Right lobe of liver (tissue), 6 donors: ENCODE results near the gene ANKLE2. TPM values are rescaled to one million over a fixed set of nuclear protein-coding genes. Genes with fewer than 3 reads are reported as not detected.
A peak's percentile ranks its signal among the peaks of the same experiment; 100 is the strongest.

Experiments used
- ATAC-seq, 4 donors: fragments of 200-7000 bp; cut with Tn5 transposase; one replicate each; pipeline ENCODE4 v1.9.1; 2020; ENCODE audit warnings: mild to moderate bottlenecking in 4 of 4, moderate library complexity in 4 of 4
- DNase-seq, 3 donors: peaks; one replicate each; pipeline ENCODE4 v3.0.0-alpha.2; 2020
- H3K27ac ChIP-seq, 3 donors: fragments of 200-600 bp; one replicate each; pipeline ENCODE4 v1.8.0; 2022
- H3K27me3 ChIP-seq, 2 donors: fragments of 200-600 bp; one replicate each; pipeline ENCODE4 v1.8.0; 2022
- H3K36me3 ChIP-seq, 4 donors: fragments of 200-600 bp; sonication (generic) in 1 of 4; one replicate each; pipeline versions ENCODE4 v1.5.1 to v1.8.0; 2017 to 2022; ENCODE audit warnings: control low read depth in 1 of 4
- H3K4me1 ChIP-seq, 4 donors: fragments of 200-600 bp; sonication (generic) in 1 of 4; one replicate each; pipeline versions ENCODE4 v1.5.1 to v1.8.0; 2017 to 2022; ENCODE audit warnings: control low read depth in 1 of 4
- H3K4me3 ChIP-seq, 3 donors: fragments of 200-600 bp; one replicate each; pipeline ENCODE4 v1.8.0; 2022
- H3K9me3 ChIP-seq, 4 donors: fragments of 200-600 bp; sonication (generic) in 1 of 4; one replicate each; pipeline versions ENCODE4 v1.5.1 to v1.8.0; 2017 to 2022; ENCODE audit warnings: control low read depth in 1 of 4
- CTCF ChIP-seq, 4 donors: fragments of 200-600 bp in 3 of 4; fragments of 450-650 bp in 1 of 4; IDR thresholded peaks; one replicate each; pipeline versions ENCODE4 v1.5.1 to v1.8.0; 2016 to 2022; ENCODE audit warnings: antibody characterized with exemption in 4 of 4, mild to moderate bottlenecking in 2 of 4
- POLR2A ChIP-seq: fragments of 450-650 bp; IDR thresholded peaks from one replicate; pipeline ENCODE4 v1.6.1; 2017; ENCODE audit warnings: antibody characterized with exemption, mild to moderate bottlenecking
- WGBS: methylation state at CpG from one replicate; pipeline ENCODE4 v1.1.6; 2018; ENCODE audit warnings: low coverage, low lambda C conversion rate; ENCODE audit not compliant: insufficient coverage; ENCODE audit errors: missing lambda C conversion rate; 5-methylcytosine and 5-hydroxymethylcytosine counted together
- intact Hi-C, 2 donors: fragments of 100-400 bp; cut with DNase I; formaldehyde crosslinking; loops; one replicate each; pipeline versions ENCODE4 v1.11.2 to v1.14.1; 2022
- total RNA-seq, 6 experiments: library from RNA; depleted of rRNA in 2 of 6; stranded (reverse); fragments of >200 nt in 2 of 6; fragmentation: NEBNext Ultra II Directional in 3 of 6; extraction: Animal tissue kit (Norgen Biotek cat#: 25700) in 3 of 6; gene quantifications; one replicate each; pipeline versions ENCODE4 v1.1.0 to v1.2.4, GENCODE V29; 2016 to 2023
- donor health status: DM: no; HTN: yes; CAD: no.
- donor health status: DM: no; HTN: no; CAD: no.
- donor health status: DM: no; HTN: no; CAD: no.
- donor health status: DM: no; HTN: yes; CAD: no.
- donor health status: DM: no; HTN: yes; CAD: no.

Gene ANKLE2
- total RNA-seq, 6 experiments from 2014 or later: 13.9 to 25.1 (median 15.7) TPM

DNA sequence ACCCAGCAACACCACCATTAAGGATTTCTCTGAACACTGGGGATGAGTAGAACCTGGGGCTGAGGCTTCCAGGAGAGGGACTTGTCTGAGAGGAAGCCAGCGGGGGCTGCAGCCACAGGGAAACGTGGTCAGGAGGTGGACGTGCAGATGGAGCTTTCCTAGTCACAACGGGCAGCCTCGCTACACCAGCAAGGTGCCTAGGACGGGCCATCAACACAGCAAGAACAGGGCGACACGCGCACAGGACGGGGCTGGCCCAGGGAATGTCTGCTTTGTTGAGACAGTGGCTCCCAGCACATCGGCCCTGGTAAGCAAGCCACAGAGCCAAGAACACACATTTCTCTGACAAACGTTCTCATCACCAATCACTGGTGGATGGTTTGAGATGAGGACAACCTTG lies 25.3 kb downstream of the ANKLE2 start:
- 97% methylated on average over 6 of the region's 12 CpGs for WGBS
- peaks cover 0 to 70% (median 43%) of the 10 kb centered on the region in 4 donors for H3K36me3 ChIP-seq
- intact Hi-C loops: no loop called here

GRCh38 chr12:132735496-132735895 lies 26.1 kb downstream of the ANKLE2 start:
- 92% methylated on average over 10 of the region's 20 CpGs for WGBS
- no peak overlapping the region for H3K4me3 ChIP-seq
- H3K27ac ChIP-seq: no peak overlapping the region
- no peaks in the 10 kb centered on the region for H3K4me1 ChIP-seq
- intact Hi-C loops: no loop called here
- no peaks in the 10 kb centered on the region for H3K9me3 ChIP-seq
- TF ChIP-seq POLR2A (no peak), CTCF (IDR thresholded peaks at IDR 0.05) (no peak)
- DNase-seq (no peak), ATAC-seq (no peak)
- peaks cover 0 to 61% (median 37%) of the 10 kb centered on the region in 4 donors for H3K36me3 ChIP-seq
- no peaks in the 10 kb centered on the region for H3K27me3 ChIP-seq

More for the DNA sequence above, 25.3 kb downstream of the ANKLE2 start:
- no peaks in the 10 kb centered on the region for H3K27me3 ChIP-seq
- H3K27ac ChIP-seq: no peak overlapping the region
- ATAC-seq (peak in 1 of 4 donors; percentile 12), DNase-seq (no peak)
- H3K9me3 ChIP-seq: no peaks in the 10 kb centered on the region
- no peak overlapping the region for H3K4me3 ChIP-seq
- H3K4me1 ChIP-seq: no peaks in the 10 kb centered on the region
- TF ChIP-seq POLR2A (no peak), CTCF (IDR thresholded peaks at IDR 0.05) (no peak)

DNA sequence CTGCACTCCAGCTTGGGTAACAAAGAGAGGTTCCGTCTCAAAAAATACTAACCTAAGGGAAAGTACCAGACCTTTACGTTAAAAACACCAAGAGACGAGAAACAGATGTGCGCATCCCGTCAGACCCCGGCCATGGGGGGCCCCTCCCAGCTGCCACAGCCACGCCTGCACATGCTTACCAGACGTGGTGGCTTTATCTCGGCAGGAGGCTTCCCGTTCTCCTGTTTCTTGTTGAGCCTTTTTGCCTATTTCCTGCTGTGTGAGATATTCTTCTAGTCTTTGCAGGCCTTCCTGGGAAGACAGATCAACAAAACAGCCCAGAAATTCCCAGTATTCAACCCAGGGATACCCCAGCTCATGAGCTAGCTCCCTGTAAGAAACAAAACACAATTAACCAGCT lies 27.4 kb downstream of the ANKLE2 start:
- TF ChIP-seq POLR2A (no peak), CTCF (IDR thresholded peaks at IDR 0.05) (no peak)
- H3K27me3 ChIP-seq: no peaks in the 10 kb centered on the region
- 87% methylated on average over 3 of the region's 10 CpGs for WGBS
- no peak overlapping the region for H3K27ac ChIP-seq
- no peak for DNase-seq
- no peak overlapping the region for H3K4me3 ChIP-seq
- ATAC-seq: peak in 1 of 4 donors; percentile 25
- H3K4me1 ChIP-seq: no peaks in the 10 kb centered on the region
- intact Hi-C loops: no loop called here
- no peaks in the 10 kb centered on the region for H3K9me3 ChIP-seq
- H3K36me3 ChIP-seq: peaks cover 0 to 48% (median 28%) of the 10 kb centered on the region in 4 donors

DNA sequence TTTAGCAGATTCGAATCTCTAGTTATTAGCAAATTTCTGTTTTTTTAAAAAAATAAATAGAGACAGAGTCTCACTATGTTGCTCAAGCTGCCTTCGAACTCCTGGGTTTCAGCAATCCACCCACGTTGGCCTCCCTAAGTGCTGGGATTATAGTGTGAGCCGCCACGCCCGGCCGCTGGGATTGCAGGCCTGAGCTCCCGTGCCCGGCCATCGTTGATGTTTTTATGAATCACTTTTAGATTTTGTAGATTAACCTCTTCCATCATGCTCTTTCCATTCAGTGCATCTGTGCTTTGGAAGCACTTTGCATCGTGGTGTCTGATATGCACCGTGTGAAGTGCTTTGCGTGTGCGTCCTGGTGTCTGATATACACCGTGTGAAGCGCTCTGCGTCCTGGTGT lies 30.1 kb downstream of the ANKLE2 start:
- no peak for TF ChIP-seq CTCF (IDR thresholded peaks at IDR 0.05)
- no peak for DNase-seq
- ATAC-seq: no peak
- no peaks in the 10 kb centered on the region for H3K9me3 ChIP-seq
- peaks cover 0 to 50% (median 30%) of the 10 kb centered on the region in 4 donors for H3K36me3 ChIP-seq
- no peak overlapping the region for H3K4me3 ChIP-seq
- intact Hi-C loops: no loop called here
- no peaks in the 10 kb centered on the region for H3K4me1 ChIP-seq
- no peaks in the 10 kb centered on the region for H3K27me3 ChIP-seq
- H3K27ac ChIP-seq: no peak overlapping the region
- WGBS: 90% methylated on average over 17 of the region's 17 CpGs

DNA sequence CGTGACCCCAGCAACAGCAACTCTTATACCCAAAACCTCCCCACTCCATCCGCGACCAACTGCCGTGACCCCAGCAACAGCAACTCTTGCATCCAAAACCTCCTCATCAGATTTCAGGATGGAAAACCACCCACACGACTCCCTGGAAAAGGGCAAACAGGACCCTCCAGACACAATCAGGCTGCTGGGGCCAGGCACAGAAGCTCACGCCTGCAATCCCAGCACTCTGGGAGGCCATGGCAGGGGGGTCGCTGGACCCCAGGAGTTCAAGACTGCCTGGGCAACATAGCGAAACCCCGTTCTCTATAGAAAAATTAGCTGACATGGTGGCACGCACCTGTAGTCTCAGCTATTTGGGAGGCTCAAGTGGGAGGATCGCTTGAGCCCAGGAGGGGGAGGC lies 31.3 kb downstream of the ANKLE2 start:
- intact Hi-C loops: no loop called here
- H3K4me1 ChIP-seq: no peaks in the 10 kb centered on the region
- peaks cover 0 to 53% (median 26%) of the 10 kb centered on the region in 4 donors for H3K36me3 ChIP-seq
- H3K27me3 ChIP-seq: no peaks in the 10 kb centered on the region
- ATAC-seq (no peak), DNase-seq (no peak)
- 80% methylated on average over 1 of the region's 11 CpGs for WGBS
- H3K27ac ChIP-seq: no peak overlapping the region
- H3K9me3 ChIP-seq: no peaks in the 10 kb centered on the region
- TF ChIP-seq POLR2A (no peak), CTCF (IDR thresholded peaks at IDR 0.05) (no peak)
- no peak overlapping the region for H3K4me3 ChIP-seq
